HG03571 (cell line): ENCODE data around the gene PAX8.

ENCODE experiments used
- ATAC-seq: cut with Tn5 transposase; IDR thresholded peaks from one replicate; pipeline ENCODE4 v1.9.1; 2021; ENCODE audit not compliant: unreplicated experiment

Gene PAX8

DNA sequence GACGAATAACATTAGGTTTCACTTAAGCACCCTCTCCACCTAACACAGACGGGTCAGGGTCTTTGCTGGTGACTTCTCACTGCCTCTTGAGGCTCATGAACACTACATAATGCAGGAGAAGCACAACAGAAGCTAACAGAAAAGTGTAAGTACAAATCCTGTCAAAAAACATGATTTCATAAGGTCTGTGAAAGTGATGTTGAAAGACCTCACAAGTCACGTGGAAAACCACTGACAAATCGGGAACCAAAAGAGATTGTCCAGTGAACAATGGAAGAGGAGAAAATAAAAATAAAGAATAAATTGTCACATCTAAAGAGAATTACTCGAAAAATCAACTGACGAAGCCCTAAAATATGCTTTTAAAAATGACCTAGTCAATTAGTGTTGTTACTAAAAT is 91.0 kb downstream of the PAX8 start:
- ATAC-seq: no peak

DNA sequence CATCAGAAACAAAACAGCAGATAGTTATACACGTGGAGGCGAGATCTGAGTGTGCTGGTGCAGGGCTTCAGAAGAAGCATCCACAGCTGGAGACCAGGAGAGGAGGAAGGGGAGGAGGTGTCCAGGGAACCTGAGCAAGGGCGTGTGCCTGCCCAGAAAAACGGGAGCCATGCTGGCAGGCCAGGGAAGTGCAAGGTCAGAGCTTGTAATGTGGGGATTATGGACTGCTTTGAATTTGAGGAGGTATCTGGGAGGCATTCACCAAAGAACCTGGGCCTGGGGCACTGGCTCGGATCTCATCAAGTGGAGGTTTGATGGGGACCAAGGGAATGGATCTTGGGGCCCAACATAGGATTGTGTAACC is 92.3 kb downstream of the PAX8 start:
- ATAC-seq: no peak

DNA sequence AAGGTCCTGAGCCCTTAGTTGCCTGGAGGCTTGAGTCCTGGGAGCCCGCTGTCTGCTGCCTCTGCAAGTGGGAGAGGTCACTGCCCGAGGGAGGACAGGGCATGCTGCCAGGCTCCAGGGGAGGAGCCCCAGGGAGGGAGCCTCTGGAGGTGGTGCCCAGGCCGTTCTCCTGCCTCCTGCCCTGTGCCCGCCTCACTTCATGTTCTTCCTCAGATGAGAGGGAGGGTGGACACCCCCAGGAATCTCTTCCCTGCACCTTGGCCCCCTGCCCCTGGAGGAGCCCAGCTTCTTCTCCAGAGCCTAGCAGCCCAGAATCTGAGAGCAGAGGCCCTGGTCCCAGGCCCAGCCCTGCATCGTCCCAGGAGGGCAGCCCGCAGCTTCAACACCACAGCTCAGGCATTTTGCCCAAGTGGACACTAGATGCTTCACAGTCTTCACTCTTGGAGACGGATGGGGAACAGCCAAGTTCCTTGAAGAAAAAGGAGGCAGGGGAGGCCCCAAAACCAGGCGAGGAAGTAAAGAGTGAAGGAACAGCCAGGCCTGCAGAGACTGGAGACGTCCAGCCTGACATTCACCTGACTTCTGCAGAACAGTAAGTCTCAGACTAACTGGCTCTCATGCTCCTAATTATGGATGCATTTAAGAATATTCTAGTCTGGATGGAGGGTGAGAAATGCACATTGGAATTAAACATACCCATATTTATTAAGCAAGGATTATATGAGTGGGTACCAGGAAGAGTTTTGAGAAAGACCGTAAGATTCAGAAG is 92.9 kb downstream of the PAX8 start:
- ATAC-seq: no peak

DNA sequence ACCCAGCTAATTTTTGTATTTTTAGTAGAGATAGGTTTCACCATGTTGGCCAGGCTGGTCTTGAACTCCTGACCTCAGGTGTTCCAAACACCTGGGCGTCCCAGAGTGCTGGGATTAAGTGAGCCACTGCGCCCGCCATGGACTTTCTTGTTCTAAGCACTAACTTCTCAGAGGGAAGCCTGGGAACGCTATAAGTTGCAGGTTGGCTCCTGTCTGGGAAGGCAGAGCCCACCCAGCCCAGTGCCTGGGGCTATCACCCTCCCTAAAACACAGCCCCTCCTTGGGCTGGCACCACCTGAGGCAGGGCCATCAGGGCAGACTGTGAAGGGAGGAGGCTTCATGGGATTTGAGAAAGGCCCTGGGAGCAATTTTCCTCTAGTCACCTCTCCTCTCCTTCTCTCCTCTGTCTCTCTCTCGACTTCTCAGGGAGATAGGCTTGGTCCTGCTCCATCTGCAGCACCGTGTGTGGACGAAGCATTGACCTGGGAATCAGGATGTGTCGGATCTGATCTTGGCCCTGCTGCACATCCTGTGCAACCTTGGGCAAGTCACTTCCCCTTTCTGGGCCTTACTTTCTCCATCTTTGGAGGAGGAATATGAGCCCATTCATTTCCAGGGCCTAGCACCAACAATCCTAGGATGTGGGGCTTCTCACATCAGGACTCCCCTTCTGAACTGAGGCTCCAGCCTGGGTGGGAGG is 94.0 kb downstream of the PAX8 start:
- no peak for ATAC-seq

DNA sequence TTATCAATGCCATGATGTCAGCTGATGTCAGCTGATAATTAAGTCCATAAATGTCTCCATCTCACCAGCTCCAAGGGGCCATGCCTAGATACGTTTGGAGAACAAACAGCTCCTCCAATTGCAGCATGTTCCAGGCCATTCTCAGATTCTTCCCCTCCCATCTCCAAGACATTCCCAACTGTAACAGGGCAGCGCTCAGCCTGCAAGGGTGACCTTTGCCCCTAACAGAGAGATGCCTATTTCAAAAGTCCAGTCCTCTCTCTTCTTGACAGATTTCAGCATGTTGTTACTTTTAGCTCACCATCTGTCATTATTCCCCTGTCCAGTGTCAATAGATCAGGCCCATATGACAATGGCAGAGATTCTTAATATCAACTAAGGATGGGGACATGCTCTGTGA is 95.0 kb downstream of the PAX8 start:
- ATAC-seq: no peak

DNA sequence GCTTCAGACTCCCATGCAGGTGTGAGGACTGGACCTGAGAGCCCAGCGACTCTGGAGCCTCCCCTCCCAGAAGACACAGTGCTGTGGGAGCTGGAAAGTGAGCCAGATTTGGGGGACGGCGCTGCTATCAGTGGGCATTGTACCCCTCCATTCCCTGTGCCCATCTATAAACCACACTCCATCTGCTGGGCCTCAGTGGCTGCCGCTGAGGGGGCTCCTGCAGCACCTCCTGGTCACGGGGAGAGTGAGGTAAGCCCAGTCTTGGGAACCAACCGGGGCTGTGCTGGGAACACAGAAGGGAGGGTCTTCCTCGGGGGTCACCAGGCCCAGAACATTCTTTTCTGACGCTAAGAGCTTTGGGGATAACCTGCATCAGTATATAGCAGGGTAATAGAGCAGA is 95.5 kb downstream of the PAX8 start:
- ATAC-seq: no peak

DNA sequence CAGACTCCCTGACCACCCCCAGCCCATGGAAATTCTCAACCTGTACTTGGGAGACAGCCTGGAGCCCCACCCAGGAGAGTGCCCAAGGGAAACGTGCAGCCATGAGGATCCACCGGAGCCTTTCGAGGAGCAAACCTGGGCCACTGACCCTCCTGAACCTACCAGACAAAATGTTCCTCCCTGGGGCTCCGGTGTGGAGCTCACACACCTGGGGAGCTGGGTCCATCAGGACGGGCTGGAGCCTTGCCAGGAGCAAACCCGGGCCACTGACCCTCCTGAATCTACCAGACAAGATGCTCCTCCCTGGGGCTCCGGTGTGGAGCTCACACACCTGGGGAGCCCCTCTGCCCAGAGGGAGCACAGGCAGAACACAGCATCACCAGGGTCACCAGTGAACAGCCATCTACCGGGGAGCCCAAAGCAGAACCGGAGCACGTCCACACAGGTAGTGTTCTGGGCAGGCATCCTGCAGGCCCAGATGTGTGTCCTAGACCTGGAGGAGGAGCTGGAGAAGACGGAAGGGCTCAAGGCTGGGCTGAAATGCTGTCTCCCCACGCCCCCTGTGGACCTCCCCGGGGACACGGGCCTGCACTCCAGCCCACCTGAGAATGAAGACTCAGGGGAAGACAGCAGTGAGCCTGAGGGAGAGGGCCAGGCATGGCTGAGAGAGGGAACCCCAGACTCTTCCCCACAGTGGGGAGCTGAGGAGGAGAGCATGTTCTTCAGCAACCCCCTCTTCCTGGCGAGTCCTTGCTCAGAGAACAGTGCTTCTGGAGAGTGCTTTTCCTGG is 96.1 kb downstream of the PAX8 start:
- ATAC-seq: no peak

DNA sequence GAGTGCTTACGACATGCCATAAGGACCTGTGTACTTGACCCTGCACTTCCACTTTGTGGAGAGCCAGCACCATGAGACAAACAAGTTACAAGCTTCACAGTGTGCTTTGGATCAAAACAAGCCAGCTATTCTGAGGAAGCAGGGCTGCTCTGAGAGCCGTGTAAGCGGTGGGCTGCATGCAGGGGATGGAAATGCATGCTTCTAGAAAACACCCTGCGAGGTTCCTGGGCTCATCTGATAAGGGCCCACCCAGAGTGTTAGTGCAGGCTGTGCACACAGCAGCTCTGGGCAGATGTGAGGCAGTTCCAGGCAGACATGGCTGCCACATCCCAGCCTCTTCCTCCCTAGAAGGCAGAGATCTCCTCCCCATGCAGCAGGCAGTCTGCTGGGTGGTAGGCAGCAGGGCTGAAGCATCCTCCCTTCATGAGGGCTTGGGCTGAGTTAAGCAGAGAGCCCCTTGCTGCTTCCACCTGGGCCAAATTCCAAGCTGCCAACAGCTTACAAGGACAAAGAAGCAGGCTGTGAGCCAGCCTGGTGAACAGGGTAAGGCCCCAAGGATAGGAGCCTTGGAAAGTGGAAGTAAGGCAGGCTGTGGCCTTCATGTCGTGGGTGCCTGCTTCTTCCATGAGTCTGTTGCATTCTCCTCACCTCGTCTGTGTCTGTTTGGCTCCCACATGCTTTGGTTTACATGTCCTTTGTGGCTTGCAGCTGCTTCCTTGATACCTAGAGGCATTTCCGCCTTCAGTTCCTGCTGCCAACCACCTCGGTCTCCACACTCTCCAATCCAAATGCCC is 97.3 kb downstream of the PAX8 start:
- ATAC-seq: no peak

DNA sequence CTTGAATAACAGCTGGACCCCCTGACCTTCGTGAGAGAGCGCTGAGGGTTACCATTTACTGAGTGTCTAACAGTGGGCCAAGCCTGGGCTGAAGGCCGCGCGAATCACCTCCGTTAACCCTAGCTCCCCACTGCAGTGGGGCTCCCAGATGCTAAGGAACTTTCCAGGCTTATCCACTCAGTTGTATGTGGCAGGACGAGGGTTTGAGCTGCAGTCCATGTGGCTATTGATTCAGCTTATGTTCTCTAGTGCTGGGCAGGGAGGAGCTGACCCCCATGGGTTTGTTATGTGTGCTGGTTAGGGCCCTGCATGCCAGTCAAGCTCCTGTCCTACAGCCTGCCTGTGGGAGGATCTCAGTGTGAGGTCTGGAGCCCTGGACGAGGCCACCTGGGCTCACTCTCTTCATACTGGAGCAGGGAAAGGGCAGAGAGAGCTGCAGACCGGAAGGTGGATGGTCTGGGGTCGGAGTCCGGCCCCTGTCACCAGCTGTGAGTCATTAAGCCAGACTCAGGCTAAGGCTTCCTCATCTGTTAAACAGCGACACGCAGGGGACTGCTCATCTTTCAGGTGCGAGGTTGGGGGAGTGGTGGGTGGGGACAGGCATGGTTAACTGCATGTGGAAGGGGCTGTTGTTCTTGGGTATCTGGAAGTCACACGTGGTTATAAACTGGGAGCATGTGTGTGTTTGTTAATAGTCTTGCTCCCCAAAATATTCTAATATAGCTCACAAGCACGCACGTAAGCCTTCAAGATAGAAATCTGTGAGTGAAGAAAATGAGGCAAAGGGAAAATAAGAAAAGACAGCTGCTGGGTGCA is 98.4 kb downstream of the PAX8 start:
- ATAC-seq: no peak

DNA sequence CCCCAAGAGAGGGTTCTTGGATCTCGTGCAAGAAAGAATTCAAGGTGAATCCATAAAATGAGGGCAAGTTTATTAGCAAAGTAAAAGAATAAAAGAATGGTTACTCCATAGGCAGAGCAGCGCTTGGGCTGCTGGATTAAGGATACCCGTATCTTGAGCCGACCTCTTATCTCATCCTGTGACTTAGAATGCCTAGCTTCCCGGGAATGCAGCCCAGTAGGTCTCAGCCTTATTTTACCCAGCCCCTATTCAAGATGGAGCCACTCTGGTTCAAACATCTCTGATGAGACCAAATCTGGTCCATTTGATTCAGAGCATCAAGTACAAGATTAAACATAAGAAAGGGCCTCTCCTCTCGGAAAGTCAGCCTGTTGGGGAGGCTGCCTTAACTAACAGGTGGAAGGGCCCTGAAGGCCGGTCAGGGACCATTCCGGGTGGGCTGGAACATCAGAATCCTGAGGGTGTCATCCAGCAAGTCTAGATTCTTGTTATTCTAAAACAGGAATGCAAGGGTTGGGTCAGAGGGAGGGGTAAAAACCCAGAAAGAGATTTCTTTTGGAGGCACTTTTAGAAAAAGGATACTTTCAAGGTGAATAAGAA is 99.2 kb downstream of the PAX8 start:
- no peak for ATAC-seq

DNA sequence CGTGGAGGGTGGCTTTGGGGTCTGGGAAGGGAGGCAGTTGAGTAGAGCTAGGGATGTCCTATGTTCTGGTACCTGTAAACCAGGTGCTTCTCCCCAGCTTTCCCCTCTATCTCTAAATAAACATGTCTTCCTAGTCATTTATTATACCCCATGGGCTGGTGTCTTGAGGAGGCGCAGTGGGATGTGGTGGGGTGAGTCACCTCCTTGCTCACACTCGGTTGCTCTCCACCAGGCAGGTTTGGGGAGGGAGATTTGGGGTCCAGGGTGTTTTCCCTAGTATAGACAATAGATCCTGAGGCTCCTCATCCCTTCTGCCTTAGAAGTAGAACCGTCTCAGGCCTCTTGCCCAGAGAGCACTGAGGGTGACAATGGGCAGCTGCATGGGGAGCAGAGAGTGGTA is 99.8 kb downstream of the PAX8 start:
- ATAC-seq: no peak

DNA sequence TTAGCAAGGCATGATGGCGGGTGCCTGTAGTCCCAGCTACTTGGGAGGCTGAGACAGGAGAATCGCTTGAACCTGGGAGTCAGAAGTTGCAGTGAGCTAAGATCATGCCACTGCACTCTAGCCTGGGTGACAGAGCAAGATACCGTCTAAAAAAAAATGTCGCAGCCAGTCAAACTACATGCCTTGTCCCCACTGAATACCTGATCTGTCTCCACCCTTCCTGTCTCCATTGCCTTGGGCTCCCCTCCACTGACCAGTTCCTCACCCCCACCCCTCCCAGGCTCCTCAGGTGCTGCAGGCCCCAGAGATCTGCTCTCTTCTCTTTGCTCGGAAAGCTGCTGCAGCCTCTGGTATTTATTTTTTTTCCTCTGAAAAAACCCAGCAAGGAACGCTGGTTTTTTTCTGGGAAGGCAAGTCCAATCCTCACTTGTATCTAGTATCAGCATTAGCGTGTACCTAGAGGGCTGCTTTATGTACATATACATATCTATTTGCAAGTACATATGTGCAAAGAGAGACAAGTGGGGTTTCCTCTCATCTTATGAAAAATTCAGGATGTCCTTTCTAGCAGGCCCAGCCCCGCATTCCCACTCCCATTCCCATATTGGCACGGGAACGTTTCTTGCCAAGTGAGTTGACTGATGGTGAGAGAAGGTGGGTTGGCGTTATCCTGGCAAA is 100.5 kb downstream of the PAX8 start:
- no peak for ATAC-seq

DNA sequence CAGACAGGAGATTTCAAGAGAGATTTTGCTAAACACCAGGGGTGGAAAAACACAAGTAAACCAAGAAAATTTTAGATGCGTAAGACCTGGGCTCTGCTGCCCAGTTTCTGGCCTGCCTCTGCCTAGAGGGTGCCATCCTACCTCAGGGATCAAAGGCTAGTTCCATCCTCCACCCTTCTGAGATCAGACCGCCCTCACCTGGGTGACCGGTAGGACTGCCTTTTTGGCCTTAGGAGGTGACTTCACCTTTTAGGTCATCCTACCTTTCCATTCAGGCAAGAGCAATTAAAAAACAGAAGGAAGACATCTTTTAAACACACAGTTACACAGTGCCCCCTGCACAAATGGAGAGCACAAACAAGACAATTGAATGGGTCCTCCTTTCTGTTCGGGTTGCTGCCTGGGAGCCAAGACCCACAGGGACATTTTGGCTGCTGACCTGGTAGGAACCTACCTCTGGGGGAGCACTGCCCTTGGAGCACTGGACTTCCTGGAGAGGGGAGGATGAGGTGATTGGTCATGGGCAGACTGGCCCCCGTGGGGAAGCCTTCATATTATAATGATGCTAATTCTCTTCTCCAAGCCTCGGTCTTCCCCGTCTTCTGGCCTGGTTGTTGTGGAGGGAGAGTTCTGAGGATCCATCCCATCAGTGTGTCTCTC is 101.9 kb downstream of the PAX8 start:
- ATAC-seq: no peak

DNA sequence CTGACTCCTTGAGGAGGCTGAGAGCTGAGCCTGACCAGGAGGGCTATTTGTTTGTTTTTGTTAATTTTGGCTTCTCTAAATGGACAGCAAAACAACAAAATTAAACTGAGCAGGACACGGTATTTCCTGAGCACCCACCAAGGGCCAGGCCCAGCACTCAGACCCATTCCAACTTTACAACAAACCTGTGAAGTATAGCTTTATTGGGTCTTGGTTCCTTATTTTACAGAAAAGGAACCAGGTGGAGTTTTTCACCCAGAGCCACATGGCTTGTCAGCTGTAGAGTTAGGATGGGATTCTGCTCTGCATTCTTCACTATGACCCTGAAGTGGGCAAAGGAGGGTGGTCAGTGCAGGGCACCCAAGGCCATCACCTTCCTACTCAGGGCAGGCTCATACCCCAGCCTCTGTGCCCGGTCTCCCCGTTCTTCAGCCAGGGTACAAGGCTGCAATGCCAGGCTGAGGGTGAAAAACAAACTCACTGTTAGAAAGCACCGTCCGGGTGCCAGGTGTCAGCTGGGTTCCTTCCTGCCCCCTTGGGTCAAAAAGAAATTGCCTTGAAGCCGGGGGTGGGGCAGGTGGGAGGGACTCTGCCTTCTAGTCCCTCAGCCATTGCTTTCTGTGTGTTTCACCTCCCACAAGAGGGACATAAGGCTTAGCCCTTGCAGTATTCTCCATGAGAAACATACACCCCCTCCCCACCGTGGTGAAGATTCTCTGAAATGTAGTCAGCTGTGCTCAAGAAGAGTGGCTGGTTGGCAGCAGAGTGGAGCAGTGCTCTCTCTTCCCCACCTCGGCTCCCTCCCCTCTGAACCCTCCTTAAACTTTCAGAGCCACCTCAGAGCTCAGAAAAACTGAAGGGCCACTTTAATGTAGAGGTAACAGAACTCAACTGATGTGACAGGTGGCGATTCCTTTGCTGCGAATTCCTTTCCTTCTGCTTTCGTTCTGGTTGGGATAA is 102.7 kb downstream of the PAX8 start:
- ATAC-seq: no peak

DNA sequence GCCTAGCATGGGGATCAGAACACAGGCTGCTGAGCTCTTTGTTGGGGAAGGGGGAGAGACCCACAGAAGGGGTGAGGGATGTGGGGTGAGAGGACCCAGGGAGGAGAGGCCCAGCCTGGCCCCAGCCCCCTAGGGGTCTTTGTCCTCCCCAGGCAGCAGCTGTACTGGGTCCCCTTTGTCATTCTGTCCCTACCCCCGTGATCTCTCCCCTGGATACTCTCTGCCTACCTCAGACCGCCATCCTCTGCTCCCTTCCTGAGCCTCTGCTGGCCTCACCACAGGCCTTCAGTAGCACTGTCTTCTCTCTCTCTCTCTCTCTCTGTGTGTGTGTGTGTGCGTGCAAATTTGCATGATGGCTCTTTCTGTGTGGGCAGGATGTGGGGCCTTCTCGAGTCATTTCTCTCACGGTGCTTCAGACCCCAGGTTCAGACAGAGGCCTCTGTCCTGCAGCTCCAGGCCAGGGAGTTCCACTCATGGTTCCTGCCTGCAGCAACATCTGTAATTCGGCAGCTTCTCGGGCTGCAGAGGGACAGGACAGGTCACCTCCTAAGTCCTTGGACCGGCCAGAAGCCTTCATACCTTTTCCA is 103.6 kb downstream of the PAX8 start:
- ATAC-seq: peak; percentile 68

DNA sequence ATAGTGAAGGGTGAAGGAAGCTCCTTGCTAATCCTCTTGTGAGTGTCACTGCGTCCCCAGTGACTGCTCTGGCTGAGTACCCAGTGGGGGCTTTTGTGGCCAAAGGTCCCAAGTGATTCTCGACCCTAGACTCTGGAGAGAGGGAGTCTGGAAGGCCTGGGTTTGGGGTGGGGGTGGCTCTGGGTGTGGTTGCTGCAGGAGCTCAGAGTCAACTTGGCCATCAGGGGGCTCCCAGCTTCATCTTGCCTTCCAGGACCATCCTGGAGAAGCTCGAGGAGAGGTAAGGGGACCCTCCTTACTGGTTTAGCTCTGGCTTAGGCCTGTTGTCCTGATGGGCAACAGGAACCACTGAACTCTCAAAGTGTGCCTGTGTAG is 104.4 kb downstream of the PAX8 start:
- no peak for ATAC-seq
